ENCODE measurements around the gene ARAP1. TPM values are rescaled to one million over a fixed set of nuclear protein-coding genes. Genes with fewer than 3 reads are reported as not detected.

The ARAP1 gene
- total RNA-seq: 66.3 and 66.9 TPM in 2 replicates

GRCh38 chr11:72752088-72752914, at the start of gene ARAP1:
Gene ARAP1, minus strand, starts transcription at chr11:72752408. Its CDS starts 25,280 bp downstream, at chr11:72727128.

GRCh38 chr11:72793425-72794367, 41.5 kb upstream of the ARAP1 start, which contains the start of gene STARD10:
Gene STARD10, minus strand, starts transcription at chr11:72794047. Its CDS starts 12,866 bp downstream, at chr11:72781181.

GRCh38 chr11:72673943-72674828, 78.0 kb downstream of the ARAP1 start, which contains the start of gene PDE2A:
Gene PDE2A, minus strand, starts transcription at chr11:72674422. Its CDS starts 215 bp downstream, at chr11:72674207.

Small RNA genes lying within 50 kb of the gene (small RNA-seq; reads per million reads assigned to genes)
- gene MIR4692: not detected
- gene RF00019: not detected

Other genes with a start within 250 kb of the ARAP1 start
- gene PDE2A, start 78.0 kb downstream of the ARAP1 start, total RNA-seq: 0.13 and 0.22 TPM in 2 replicates
- gene STARD10, start 41.6 kb upstream of the ARAP1 start, total RNA-seq: 19.2 and 20.5 TPM in 2 replicates
- gene ATG16L2, start 62.0 kb upstream of the ARAP1 start, total RNA-seq: 10.3 and 10.7 TPM in 2 replicates

All from articular chondrocyte of knee joint (primary cell).